ENCODE results near the gene LRRC4C. TPM values are rescaled to one million over a fixed set of nuclear protein-coding genes. Genes with fewer than 3 reads are reported as not detected.

LRRC4C gene
- total and polyA plus RNA-seq, 2 donors (not counting 3 experiments of a cell fraction or from before 2014, with no cell fraction given): not detected

DNA sequence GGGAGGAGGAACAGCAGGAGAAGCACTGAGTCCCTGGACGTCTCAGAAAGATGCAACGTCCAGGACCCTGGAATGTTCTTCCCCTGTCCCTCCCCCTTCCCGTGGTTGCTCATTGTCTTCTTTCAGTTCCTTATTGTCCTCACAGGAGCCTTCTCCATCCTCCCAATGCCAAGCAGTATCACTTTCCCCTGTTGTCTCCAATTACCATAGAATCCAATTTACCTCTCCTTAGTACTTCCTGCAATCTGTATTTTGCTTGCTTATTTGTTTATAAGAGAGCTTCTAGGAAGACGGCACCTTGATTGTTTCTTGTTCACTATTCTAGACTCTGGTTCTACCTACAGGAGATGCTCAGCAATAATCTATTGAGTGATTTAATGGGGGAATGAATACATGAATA is 1273.7 kb downstream of the LRRC4C start:
- no peaks in the 10 kb centered on the region for H4K20me1 ChIP-seq (replicated peaks; ENCODE audit: control insufficient read depth, extremely low read depth, insufficient read depth, low read length)
- H3K4me2 ChIP-seq (ENCODE audit: insufficient read depth, low read length): no peak overlapping the region
- no peaks in the 10 kb centered on the region for H3K9me1 ChIP-seq (replicated peaks; ENCODE audit: control insufficient read depth, extremely low read depth, insufficient read depth, low read length)
- FAIRE-seq (no peak), DNase-seq (ENCODE audit: low read depth, low spot score) (no peak)
- H2AFZ ChIP-seq (ENCODE audit: low read depth, low read length): no peak overlapping the region
- H3K4me1 ChIP-seq (ENCODE audit: control insufficient read depth, extremely low read depth, insufficient read depth, low read length): no peaks in the 10 kb centered on the region
- intact Hi-C loops (cut with micrococcal nuclease) (no loop called here), dilution Hi-C loops (cut with MboI; ENCODE audit: extremely low pct_ligation_motif_present, low sequenced_read_pairs) (no loop called here)
- no peaks in the 10 kb centered on the region for H3K79me2 ChIP-seq (ENCODE audit: control insufficient read depth, insufficient read depth, low read length)
- no peak overlapping the region for H3K4me3 ChIP-seq (replicated peaks in 1 of 3; ENCODE audit: insufficient read depth in 1 of 3, low read depth in 1 of 3, low read length in 3 of 3)
- no TSS peak for BruUV-seq (replicated peaks)
- no peaks in the 10 kb centered on the region for H3K9me3 ChIP-seq (replicated peaks; ENCODE audit: control insufficient read depth, insufficient read depth, low read length)
- ChIA-PET POLR2A (no interaction called here), CTCF (no interaction called here)
- TF ChIP-seq GATA2 (IDR thresholded peaks at IDR 0.05; ENCODE audit: insufficient read depth, insufficient read length, low read depth, low read length) (no peak), POLR2AphosphoS5 (IDR thresholded peaks at IDR 0.05; ENCODE audit: insufficient read depth, low read depth, low read length) (no peak), JUN (IDR thresholded peaks at IDR 0.05; ENCODE audit: borderline replicate concordance, insufficient read depth, insufficient read length, low read depth) (no peak), POLR2A (IDR thresholded peaks at IDR 0.05; ENCODE audit: low read depth, low read length) (no peak), MYC (IDR thresholded peaks at IDR 0.05; ENCODE audit: low read depth, low read length) (no peak), FOS (IDR thresholded peaks at IDR 0.05; ENCODE audit: borderline replicate concordance, insufficient read depth, low read length) (no peak), EZH2 (IDR thresholded peaks at IDR 0.05; ENCODE audit: borderline replicate concordance, low read depth, low read length, severe bottlenecking) (no peak)
- TF ChIP-seq, protein P1, sequence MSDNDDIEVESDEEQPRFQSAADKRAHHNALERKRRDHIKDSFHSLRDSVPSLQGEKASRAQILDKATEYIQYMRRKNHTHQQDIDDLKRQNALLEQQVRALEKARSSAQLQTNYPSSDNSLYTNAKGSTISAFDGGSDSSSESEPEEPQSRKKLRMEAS (IDR thresholded peaks at IDR 0.05; ENCODE audit: insufficient read depth, insufficient read length): no peak
- TF ChIP-seq, protein P2, sequence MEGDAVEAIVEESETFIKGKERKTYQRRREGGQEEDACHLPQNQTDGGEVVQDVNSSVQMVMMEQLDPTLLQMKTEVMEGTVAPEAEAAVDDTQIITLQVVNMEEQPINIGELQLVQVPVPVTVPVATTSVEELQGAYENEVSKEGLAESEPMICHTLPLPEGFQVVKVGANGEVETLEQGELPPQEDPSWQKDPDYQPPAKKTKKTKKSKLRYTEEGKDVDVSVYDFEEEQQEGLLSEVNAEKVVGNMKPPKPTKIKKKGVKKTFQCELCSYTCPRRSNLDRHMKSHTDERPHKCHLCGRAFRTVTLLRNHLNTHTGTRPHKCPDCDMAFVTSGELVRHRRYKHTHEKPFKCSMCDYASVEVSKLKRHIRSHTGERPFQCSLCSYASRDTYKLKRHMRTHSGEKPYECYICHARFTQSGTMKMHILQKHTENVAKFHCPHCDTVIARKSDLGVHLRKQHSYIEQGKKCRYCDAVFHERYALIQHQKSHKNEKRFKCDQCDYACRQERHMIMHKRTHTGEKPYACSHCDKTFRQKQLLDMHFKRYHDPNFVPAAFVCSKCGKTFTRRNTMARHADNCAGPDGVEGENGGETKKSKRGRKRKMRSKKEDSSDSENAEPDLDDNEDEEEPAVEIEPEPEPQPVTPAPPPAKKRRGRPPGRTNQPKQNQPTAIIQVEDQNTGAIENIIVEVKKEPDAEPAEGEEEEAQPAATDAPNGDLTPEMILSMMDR (IDR thresholded peaks at IDR 0.05; ENCODE audit: extremely low read depth in 1 of 2, insufficient read depth in 1 of 2, low read depth in 1 of 2, low read length in 2 of 2): no peak
- no peak overlapping the region for H3K9ac ChIP-seq (replicated peaks; ENCODE audit: extremely low read depth, insufficient read depth, low read length)
- no peaks in the 10 kb centered on the region for H3K27me3 ChIP-seq (ENCODE audit: control insufficient read depth in 2 of 2, insufficient read depth in 2 of 2, low read length in 2 of 2)
- H3K36me3 ChIP-seq (ENCODE audit: control insufficient read depth in 2 of 2, extremely low read depth in 1 of 2, insufficient read depth in 2 of 2, low read length in 2 of 2): no peaks in the 10 kb centered on the region
- H3K27ac ChIP-seq (ENCODE audit: insufficient read depth, low read depth, low read length): no peak overlapping the region

Data from endothelial cell of umbilical vein (primary cell).